Kidney epithelial cell (primary cell): ENCODE data around the gene FBXO3. TPM values are rescaled to one million over a fixed set of nuclear protein-coding genes. Genes with fewer than 3 reads are reported as not detected.
"Not testable (repeated sequence)": the region's sequence is repeated elsewhere in the genome, so short reads cannot be mapped to it uniquely, and the experiment has no call there.

Experiments
- DNase-seq: peaks from one replicate; pipeline ENCODE4 v3.0.0-alpha.2; 2010; ENCODE audit warnings: low read depth
- H3K27me3 ChIP-seq: 2 replicates; pipeline ENCODE4 v1.6.0; 2011; ENCODE audit warnings: low read length; ENCODE audit not compliant: control insufficient read depth, insufficient read depth
- H3K36me3 ChIP-seq: 2 replicates; pipeline ENCODE4 v1.5.1; 2011; ENCODE audit warnings: low read length; ENCODE audit not compliant: control insufficient read depth, insufficient read depth
- H3K4me3 ChIP-seq: 2 replicates; pipeline ENCODE4 v1.5.1; 2011; ENCODE audit warnings: low read depth, mild to moderate bottlenecking, control low read depth, low read length
- CTCF ChIP-seq: IDR thresholded peaks from 2 replicates; pipeline ENCODE4 v1.5.1; 2011; ENCODE audit warnings: mild to moderate bottlenecking, moderate library complexity, low read length, control low read depth, inconsistent platforms; ENCODE audit not compliant: insufficient read depth, poor library complexity, severe bottlenecking
- total RNA-seq: library from RNA; depleted of rRNA; stranded (reverse); fragments of >200 nt; gene quantifications from 2 replicates; pipeline ENCODE4 v1.2.3, GENCODE V29; 2015

The FBXO3 gene
- total RNA-seq, 1 donor from 2014 or later, result 34.6 TPM

- no peak for TF ChIP-seq CTCF
- Histone ChIP-seq H3K4me3 (peak overlapping the region; percentile 33), H3K36me3 (no peaks in the 10 kb centered on the region), H3K27me3 (no peaks in the 10 kb centered on the region)
- DNase-seq, result peak; percentile 65
Measured at GRCh38 chr11:33802194-33802950, 28.1 kb upstream of the FBXO3 start.

- no peak for DNase-seq
- Histone ChIP-seq H3K27me3 (no peaks in the 10 kb centered on the region), H3K36me3 (no peaks in the 10 kb centered on the region), H3K4me3 (peak overlapping the region; percentile 33)
- no peak for TF ChIP-seq CTCF
Measured at GRCh38 chr11:33801821-33802193, 27.5 kb upstream of the FBXO3 start.

- Histone ChIP-seq H3K27me3 (no peaks in the 10 kb centered on the region), H3K4me3 (no peak overlapping the region), H3K36me3 (no peaks in the 10 kb centered on the region)
- no peak for TF ChIP-seq CTCF
- DNase-seq, result no peak
Measured at GRCh38 chr11:33797879-33798278, 23.6 kb upstream of the FBXO3 start.

- no peak for DNase-seq
- TF ChIP-seq CTCF, result no peak
- Histone ChIP-seq H3K36me3 (no peaks in the 10 kb centered on the region), H3K27me3 (no peaks in the 10 kb centered on the region), H3K4me3 (no peak overlapping the region)
Measured at GRCh38 chr11:33790040-33790439, 15.7 kb upstream of the FBXO3 start.

- not testable (repeated sequence) for DNase-seq, H3K36me3 ChIP-seq, H3K27me3 ChIP-seq, H3K4me3 ChIP-seq
Measured at GRCh38 chr11:33788095-33788494, 13.8 kb upstream of the FBXO3 start.

GRCh38 chr11:33787076-33787475 lies 12.8 kb upstream of the FBXO3 start:
- Histone ChIP-seq H3K4me3 (no peak overlapping the region), H3K27me3 (no peaks in the 10 kb centered on the region), H3K36me3 (no peaks in the 10 kb centered on the region)
- no peak for DNase-seq
- TF ChIP-seq CTCF, result no peak
